ENCODE data around the gene BTNL9.

DNA sequence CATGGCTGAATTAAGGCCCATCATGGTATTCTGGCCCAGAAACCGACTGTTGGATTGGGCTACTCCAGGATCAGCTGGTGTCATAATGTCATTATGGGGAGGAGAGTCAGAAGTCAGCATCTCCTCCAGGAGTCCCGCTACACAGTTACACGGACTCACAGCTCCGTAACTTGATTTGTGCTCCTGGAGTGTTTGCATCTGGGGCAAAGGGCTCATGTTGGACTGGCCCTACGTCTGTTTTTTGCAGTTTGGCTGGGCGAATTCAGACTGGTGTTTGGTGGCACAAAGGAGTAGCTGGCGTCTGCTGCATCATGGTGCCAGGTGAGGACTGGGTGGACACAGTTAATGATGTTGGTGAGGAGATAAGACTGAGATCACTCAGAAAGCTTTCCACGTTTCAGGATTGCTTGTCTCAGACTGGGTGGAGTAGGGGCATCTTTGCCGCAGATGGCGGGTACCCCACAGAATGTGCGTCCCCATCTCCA is 59.6 kb downstream of the BTNL9 start:
- TF ChIP-seq POLR2A (IDR thresholded peaks at IDR 0.05), result no peak
- TF ChIP-seq, protein P1, sequence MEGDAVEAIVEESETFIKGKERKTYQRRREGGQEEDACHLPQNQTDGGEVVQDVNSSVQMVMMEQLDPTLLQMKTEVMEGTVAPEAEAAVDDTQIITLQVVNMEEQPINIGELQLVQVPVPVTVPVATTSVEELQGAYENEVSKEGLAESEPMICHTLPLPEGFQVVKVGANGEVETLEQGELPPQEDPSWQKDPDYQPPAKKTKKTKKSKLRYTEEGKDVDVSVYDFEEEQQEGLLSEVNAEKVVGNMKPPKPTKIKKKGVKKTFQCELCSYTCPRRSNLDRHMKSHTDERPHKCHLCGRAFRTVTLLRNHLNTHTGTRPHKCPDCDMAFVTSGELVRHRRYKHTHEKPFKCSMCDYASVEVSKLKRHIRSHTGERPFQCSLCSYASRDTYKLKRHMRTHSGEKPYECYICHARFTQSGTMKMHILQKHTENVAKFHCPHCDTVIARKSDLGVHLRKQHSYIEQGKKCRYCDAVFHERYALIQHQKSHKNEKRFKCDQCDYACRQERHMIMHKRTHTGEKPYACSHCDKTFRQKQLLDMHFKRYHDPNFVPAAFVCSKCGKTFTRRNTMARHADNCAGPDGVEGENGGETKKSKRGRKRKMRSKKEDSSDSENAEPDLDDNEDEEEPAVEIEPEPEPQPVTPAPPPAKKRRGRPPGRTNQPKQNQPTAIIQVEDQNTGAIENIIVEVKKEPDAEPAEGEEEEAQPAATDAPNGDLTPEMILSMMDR (IDR thresholded peaks at IDR 0.05), result no peak

Measured in transverse colon (tissue), 3 donors.